Naive thymus-derived CD8-positive, alpha-beta T cell (primary cell): ENCODE data around the gene CGGBP1. TPM values are rescaled to one million over a fixed set of nuclear protein-coding genes. Genes with fewer than 3 reads are reported as not detected.

Source experiments
- ATAC-seq, 2 donors: fragments of 150-1000 bp; cut with Tn5 transposase in 1 of 2; sonication (Bioruptor Pico), chemical (Tn5 transposase) in 1 of 2; 1 replicate in 1 of 2; 2 replicates in 1 of 2; pipeline ENCODE4 v1.10.0; 2021; ENCODE audit warnings: mild to moderate bottlenecking in 2 of 2, moderate library complexity in 2 of 2
- POLR2A ChIA-PET: fragments of 350-600 bp; sonication (Branson Sonifier 250); formaldehyde crosslinking; loops from one replicate; lab custom pipeline; 2021; ENCODE audit warnings: antibody characterized with exemption; lab: Charles Lee
- DNase-seq, 10 donors: peaks; one replicate each; pipeline versions ENCODE4 v3.0.0 to v3.0.0-alpha.2; 2020 to 2022
- H3K27ac Mint-ChIP-seq, 10 donors: one replicate each; pipeline ENCODE4 v1.8.0; 2020 to 2022; ENCODE audit warnings: mild to moderate bottlenecking in 10 of 10, mixed read lengths in 10 of 10, moderate library complexity in 4 of 10, inconsistent platforms in 1 of 10
- H3K27me3 Mint-ChIP-seq, 5 donors: one replicate each; pipeline ENCODE4 v1.8.0; 2021 to 2022; ENCODE audit warnings: mixed read lengths in 5 of 5
- H3K36me3 Mint-ChIP-seq, 3 donors: one replicate each; pipeline ENCODE4 v1.8.0; 2020 to 2022; ENCODE audit warnings: mixed read lengths in 3 of 3, mild to moderate bottlenecking in 2 of 3, inconsistent platforms in 1 of 3
- H3K4me1 Mint-ChIP-seq, 4 donors: one replicate each; pipeline ENCODE4 v1.8.0; 2021 to 2022; ENCODE audit warnings: mixed read lengths in 4 of 4
- H3K4me3 Mint-ChIP-seq, 10 donors: one replicate each; pipeline ENCODE4 v1.8.0; 2020 to 2022; ENCODE audit warnings: mild to moderate bottlenecking in 10 of 10, mixed read lengths in 10 of 10, moderate library complexity in 6 of 10, inconsistent platforms in 1 of 10
- H3K9me3 Mint-ChIP-seq, 9 donors: one replicate each; pipeline ENCODE4 v1.8.0; 2020 to 2022; ENCODE audit warnings: mixed read lengths in 9 of 9, mild to moderate bottlenecking in 3 of 9, inconsistent platforms in 1 of 9, moderate library complexity in 1 of 9
- polyA plus RNA-seq, 3 donors: library from polyadenylated mRNA; unstranded; fragments of 300-500 nt; fragmentation: Illumina TruSeq; gene quantifications; one replicate each; pipeline ENCODE4 v1.2.3, GENCODE V29; 2021
- total RNA-seq, 8 experiments: library from RNA in 2 of 8; stranded (reverse) in 2 of 8; gene quantifications; one replicate each; pipeline ENCODE4 v1.2.3 and lab custom pipeline; 2021 to 2026

The CGGBP1 gene
- total and polyA plus RNA-seq, 5 experiments from 2014 or later, result 85.8 to 153 (median 97.2) TPM

DNA sequence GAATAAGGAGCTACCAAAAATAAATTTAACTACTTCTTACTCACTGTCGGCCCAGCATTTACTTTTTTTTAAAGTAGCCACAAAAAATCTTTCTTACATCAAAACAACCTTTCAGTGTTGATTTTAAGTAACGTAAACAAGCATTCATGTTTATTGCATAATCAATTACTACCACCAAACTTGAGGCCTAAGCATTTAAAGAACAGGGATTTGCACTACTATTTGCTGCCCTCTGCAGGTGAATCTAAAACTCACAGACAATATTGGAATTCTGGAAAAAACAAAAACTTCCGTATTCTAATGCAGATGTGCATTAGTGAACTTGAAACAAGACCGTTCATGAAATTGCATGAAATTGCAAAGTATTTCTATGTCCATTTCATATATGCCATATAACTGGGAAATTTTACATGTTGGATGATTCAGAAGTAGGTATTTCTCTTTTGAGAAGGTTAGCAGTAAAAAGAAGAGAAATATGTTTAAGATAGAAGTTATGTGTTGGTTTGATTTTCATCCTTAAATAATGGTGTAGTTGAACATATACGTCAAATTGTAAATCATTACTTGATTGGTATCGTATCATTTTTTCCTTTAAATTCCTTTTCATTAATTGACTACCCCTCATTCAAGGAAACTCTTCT, 55.6 kb downstream of the CGGBP1 start:
- Mint-ChIP-seq H3K36me3 (no peaks in the 10 kb centered on the region), H3K27ac (no peak overlapping the region), H3K27me3 (peaks cover 0 to 3% (median 1%) of the 10 kb centered on the region in 5 donors), H3K4me1 (peaks cover 0 to 18% (median 2%) of the 10 kb centered on the region in 4 donors), H3K9me3 (no peaks in the 10 kb centered on the region), H3K4me3 (no peak overlapping the region)
- DNase-seq, result peak in 3 of 10 donors; percentile 11 to 28 (median 20)
- ATAC-seq, result no peak
- POLR2A ChIA-PET, result no interaction called here

DNA sequence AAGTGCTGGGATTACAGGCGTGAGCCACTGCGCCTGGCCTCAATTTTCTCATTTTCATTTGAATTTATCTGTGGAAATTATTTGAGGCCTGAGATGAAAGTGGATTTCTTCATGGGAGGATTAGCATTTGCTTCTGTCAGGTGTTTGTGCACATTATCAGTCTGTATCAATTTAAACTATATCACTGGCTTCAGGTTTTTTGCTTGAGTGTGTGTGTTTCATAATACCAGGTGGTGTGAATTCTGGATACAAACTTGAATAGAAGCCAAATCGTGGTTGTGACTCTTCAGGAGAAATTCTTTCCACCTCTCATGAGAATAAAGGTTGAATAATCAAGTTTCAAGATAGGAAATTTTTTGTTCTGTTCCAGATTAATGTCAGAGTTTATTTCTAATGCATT, 56.4 kb downstream of the CGGBP1 start:
- DNase-seq (no peak), ATAC-seq (no peak)
- no peaks in the 10 kb centered on the region for H3K36me3 Mint-ChIP-seq
- POLR2A ChIA-PET, result no interaction called here
- no peaks in the 10 kb centered on the region for H3K9me3 Mint-ChIP-seq
- no peak overlapping the region for H3K27ac Mint-ChIP-seq
- H3K4me3 Mint-ChIP-seq, result no peak overlapping the region
- peaks cover 0 to 5% (median 3%) of the 10 kb centered on the region in 5 donors for H3K27me3 Mint-ChIP-seq
- H3K4me1 Mint-ChIP-seq, result peaks cover 0 to 25% (median 4%) of the 10 kb centered on the region in 4 donors

Other genes with a start within 250 kb of the CGGBP1 start
- 10 to 100 TPM; 23.1 to 24.7 TPM for gene ZNF654, start 250 bp upstream of the CGGBP1 start, total RNA-seq
- gene ZNF654, start 250 bp upstream of the CGGBP1 start, polyA plus RNA-seq, result 10 to 100 TPM; 11.1 to 13.9 (median 11.2) TPM
- 10 to 100 TPM; 41.3 to 46.6 TPM for gene C3orf38, start 91.0 kb upstream of the CGGBP1 start, total RNA-seq
- gene C3orf38, start 91.0 kb upstream of the CGGBP1 start, polyA plus RNA-seq, result 10 to 100 TPM; 16.9 to 19.4 (median 17.8) TPM